Nephron progenitor cell (in vitro differentiated cells): ENCODE measurements around the gene TACC3.
A peak's percentile ranks its signal among the peaks of the same experiment; 100 is the strongest.

Experiments
- DNase-seq: peaks from one replicate; pipeline ENCODE4 v3.0.0; 2021
- H3K27ac Mint-ChIP-seq: 2 replicates; pipeline ENCODE4 v1.8.0; 2021; ENCODE audit warnings: mild to moderate bottlenecking, moderate library complexity, mixed read lengths
- H3K27me3 Mint-ChIP-seq: 2 replicates; pipeline ENCODE4 v1.8.0; 2021; ENCODE audit warnings: mild to moderate bottlenecking, low read depth, mixed read lengths; ENCODE audit not compliant: poor library complexity
- H3K36me3 Mint-ChIP-seq: 2 replicates; pipeline ENCODE4 v1.8.0; 2021; ENCODE audit warnings: low read depth, mixed read lengths
- H3K4me1 Mint-ChIP-seq: 2 replicates; pipeline ENCODE4 v1.8.0; 2021; ENCODE audit warnings: mixed read lengths
- H3K4me3 Mint-ChIP-seq: 2 replicates; pipeline ENCODE4 v1.8.0; 2021; ENCODE audit warnings: mild to moderate bottlenecking, moderate library complexity, mixed read lengths
- H3K9me3 Mint-ChIP-seq: 2 replicates; pipeline ENCODE4 v1.8.0; 2021; ENCODE audit warnings: mild to moderate bottlenecking, moderate library complexity, mixed read lengths
- TF ChIP-seq, protein P1 (sequence below): fragments of 200-600 bp; sonication (generic); IDR thresholded peaks from 2 replicates; pipeline ENCODE4 v1.5.0; 2021; ENCODE audit warnings: antibody characterized with exemption

The TACC3 gene

GRCh38 chr4:1768367-1769034 is 47.2 kb downstream of the TACC3 start:
- Mint-ChIP-seq H3K9me3 (no peaks in the 10 kb centered on the region), H3K4me1 (peaks cover 27% of the 10 kb centered on the region), H3K36me3 (no peaks in the 10 kb centered on the region), H3K27ac (no peak overlapping the region), H3K27me3 (peaks cover 4% of the 10 kb centered on the region), H3K4me3 (peak overlapping the region; percentile 70)
- no peak for DNase-seq
- TF ChIP-seq, protein P1, sequence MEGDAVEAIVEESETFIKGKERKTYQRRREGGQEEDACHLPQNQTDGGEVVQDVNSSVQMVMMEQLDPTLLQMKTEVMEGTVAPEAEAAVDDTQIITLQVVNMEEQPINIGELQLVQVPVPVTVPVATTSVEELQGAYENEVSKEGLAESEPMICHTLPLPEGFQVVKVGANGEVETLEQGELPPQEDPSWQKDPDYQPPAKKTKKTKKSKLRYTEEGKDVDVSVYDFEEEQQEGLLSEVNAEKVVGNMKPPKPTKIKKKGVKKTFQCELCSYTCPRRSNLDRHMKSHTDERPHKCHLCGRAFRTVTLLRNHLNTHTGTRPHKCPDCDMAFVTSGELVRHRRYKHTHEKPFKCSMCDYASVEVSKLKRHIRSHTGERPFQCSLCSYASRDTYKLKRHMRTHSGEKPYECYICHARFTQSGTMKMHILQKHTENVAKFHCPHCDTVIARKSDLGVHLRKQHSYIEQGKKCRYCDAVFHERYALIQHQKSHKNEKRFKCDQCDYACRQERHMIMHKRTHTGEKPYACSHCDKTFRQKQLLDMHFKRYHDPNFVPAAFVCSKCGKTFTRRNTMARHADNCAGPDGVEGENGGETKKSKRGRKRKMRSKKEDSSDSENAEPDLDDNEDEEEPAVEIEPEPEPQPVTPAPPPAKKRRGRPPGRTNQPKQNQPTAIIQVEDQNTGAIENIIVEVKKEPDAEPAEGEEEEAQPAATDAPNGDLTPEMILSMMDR, result no peak

DNA sequence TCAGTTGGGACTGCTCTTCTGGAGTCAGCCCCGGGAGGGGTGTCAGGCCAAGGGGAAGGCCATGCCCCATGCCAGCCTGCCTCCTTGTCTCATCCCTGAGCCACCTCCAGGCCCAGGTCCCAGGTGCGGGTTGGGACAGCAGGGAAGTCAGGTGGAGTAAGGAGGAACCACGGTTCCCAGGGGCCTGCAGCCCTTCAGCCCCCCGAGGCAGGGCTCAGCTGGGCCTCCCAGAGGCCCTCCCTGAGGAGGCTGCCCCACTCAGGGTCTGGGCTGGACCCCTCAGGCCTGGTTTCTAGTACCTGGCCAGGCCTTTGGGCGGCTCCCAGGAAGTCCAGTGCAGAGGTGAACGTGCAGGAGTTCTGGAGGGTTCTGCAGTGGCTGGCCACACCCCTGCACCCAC is 48.4 kb downstream of the TACC3 start:
- H3K27ac Mint-ChIP-seq, result no peak overlapping the region
- H3K36me3 Mint-ChIP-seq, result no peaks in the 10 kb centered on the region
- TF ChIP-seq, protein P1, result no peak
- H3K4me3 Mint-ChIP-seq, result no peak overlapping the region
- no peak for DNase-seq
- H3K4me1 Mint-ChIP-seq, result peaks cover 30% of the 10 kb centered on the region
- no peaks in the 10 kb centered on the region for H3K9me3 Mint-ChIP-seq
- H3K27me3 Mint-ChIP-seq, result peaks cover 4% of the 10 kb centered on the region

GRCh38 chr4:1770245-1770644 is 48.9 kb downstream of the TACC3 start:
- no peaks in the 10 kb centered on the region for H3K36me3 Mint-ChIP-seq
- H3K4me3 Mint-ChIP-seq, result no peak overlapping the region
- TF ChIP-seq, protein P1, result no peak
- no peak overlapping the region for H3K27ac Mint-ChIP-seq
- H3K4me1 Mint-ChIP-seq, result peaks cover 30% of the 10 kb centered on the region
- peaks cover 4% of the 10 kb centered on the region for H3K27me3 Mint-ChIP-seq
- DNase-seq, result no peak
- no peaks in the 10 kb centered on the region for H3K9me3 Mint-ChIP-seq

GRCh38 chr4:1770791-1771231 is 49.5 kb downstream of the TACC3 start:
- Mint-ChIP-seq H3K9me3 (no peaks in the 10 kb centered on the region), H3K4me1 (peaks cover 35% of the 10 kb centered on the region), H3K36me3 (no peaks in the 10 kb centered on the region), H3K4me3 (no peak overlapping the region), H3K27me3 (peaks cover 4% of the 10 kb centered on the region), H3K27ac (no peak overlapping the region)
- TF ChIP-seq, protein P1, result no peak
- DNase-seq, result no peak

DNA sequence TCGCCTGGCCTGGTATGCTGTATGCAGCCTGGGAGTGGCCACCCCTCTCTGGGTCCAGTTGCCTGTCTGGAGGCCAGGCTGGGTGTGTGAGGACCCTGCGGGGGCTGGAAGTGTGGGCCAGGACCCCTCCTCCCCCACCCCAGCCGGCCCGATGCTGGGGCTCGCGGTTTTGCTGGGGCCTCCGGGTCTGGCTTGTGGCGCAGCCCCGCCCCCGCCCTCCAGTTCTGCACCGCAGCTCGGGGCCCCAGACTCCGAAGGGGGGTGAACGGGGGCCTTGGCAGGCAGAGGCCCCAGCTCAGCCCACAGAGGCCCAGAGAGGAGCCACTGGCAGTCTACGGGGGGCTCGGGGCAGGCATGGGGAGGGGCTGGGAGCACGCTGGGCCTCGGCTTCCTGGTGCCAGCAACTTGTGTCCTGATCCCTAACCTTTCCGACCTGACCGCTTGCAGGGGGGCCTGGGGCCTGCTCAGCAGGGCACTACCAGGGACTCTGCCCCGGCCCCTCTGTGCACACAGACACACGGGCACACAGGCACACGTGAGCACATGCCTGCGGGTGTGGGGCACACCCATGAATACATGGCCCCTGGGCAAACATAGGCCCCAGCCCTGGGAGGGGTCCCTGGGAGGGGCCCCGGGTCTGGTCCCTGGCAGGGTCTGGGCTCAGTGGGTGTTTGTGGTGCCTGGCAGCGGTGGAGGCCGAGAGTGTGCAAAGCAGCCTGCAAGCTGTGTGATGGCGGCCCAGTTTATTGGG is 50.4 kb downstream of the TACC3 start:
- H3K4me3 Mint-ChIP-seq, result no peak overlapping the region
- H3K36me3 Mint-ChIP-seq, result no peaks in the 10 kb centered on the region
- peaks cover 4% of the 10 kb centered on the region for H3K27me3 Mint-ChIP-seq
- no peak overlapping the region for H3K27ac Mint-ChIP-seq
- TF ChIP-seq, protein P1, result no peak
- H3K9me3 Mint-ChIP-seq, result no peaks in the 10 kb centered on the region
- peaks cover 35% of the 10 kb centered on the region for H3K4me1 Mint-ChIP-seq
- DNase-seq, result no peak
